Measurements from ENCODE around the gene PLA2R1.

- TF ChIP-seq POLR2A (IDR thresholded peaks at IDR 0.05), result no peak
- no peak for TF ChIP-seq CTCF (IDR thresholded peaks at IDR 0.05)
Measured at GRCh38 chr2:160006475-160006874, 55.9 kb downstream of the PLA2R1 start.
